Stimulated activated naive CD4-positive, alpha-beta T cell (primary cell): Measurements from ENCODE around the gene GOLGA6B.
"Not testable (repeated sequence)": the region's sequence is repeated elsewhere in the genome, so short reads cannot be mapped to it uniquely, and the experiment has no call there.

ENCODE experiments used
- DNase-seq, 6 experiments: peaks; one replicate each; lab custom pipeline; 2025; lab: John Stamatoyannopoulos, UW

GOLGA6B gene, protein sequence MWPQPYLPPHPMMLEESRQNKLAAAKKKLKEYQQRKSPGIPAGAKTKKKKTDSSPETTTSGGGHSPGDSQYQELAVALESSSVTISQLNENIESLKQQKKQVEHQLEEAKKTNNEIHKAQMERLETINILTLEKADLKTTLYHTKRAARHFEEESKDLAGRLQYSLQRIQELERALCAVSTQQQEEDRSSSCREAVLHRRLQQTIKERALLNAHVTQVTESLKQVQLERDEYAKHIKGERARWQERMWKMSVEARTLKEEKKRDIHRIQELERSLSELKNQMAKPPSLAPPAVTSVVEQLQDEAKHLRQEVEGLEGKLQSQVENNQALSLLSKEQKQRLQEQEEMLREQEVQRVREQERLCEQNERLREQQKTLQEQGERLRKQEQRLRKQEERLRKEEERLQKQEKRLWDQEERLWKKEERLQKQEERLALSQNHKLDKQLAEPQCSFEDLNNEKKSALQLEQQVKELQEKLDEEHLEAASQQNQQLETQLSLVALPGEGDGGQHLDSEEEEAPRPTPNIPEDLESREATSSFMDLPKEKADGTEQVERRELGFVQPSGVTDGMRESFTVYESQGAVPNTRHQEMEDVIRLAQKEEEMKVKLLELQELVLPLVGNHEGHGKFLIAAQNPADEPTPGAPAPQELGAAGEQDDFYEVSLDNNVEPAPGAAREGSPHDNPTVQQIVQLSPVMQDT

DNA sequence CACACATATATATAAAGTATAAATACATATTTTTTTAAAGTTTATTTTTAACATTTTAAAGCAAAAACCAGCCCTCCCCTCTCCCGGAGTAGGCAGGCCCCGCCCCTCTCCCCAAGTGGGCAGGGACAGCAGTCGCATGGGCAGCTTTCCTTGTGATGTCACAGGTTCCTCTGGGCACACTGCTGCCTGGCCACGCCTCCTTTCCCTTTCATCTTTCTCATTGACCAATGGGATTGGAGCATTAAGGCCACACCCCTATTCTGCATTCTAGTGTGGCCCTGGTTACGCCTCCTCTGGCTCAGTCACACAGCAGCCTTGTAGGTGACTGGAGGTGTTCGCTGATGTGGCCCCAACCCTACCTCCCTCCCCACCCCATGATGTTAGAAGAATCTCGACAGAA, at the start of gene GOLGA6B:
TSS of gene GOLGA6B (plus strand) at position 301 of the 400 bp plus-strand sequence. CDS start at position 342, 41 bp downstream.
- not testable (repeated sequence) for DNase-seq

DNA sequence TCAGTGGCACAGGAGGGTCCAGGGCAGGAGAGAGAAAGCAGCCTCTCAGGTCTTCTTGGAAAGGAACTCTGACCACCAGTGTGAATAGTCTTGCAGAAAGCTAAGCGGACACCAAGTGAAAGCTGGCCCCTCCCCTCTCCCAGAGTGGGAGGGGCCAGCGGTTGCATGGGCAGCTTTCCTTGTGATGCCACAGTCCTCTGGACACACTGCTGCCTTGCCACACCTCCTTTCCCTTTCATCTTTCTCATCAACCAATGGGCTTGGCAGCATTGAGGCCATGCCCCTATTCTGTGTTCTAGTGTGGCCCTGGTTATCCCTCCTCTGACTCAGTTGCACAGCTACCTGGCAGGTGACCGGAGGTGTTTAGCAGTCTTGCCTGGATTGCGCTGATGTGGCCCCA, 49.7 kb upstream of the GOLGA6B start:
- DNase-seq, result no peak

DNA sequence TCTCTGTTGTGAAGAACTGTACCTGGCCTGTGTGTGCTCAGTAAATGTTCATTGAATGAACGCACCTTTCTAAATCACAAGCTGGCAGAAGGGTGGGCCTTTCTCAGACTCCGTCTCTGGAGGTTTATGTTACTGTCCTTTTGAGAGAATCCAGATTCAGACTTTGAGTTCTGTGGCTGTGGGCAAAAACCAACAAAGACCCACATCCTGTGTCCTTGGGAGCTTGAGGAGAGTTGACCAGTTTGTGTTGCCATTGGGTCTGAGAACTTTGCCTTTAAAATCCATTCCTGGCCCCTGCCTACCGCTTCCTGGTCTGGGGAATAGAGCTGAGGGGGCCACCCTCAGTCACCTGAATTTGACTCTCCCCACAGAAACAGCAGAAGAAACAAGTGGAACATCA, 46.4 kb upstream of the GOLGA6B start:
- DNase-seq, result not testable (repeated sequence)

DNA sequence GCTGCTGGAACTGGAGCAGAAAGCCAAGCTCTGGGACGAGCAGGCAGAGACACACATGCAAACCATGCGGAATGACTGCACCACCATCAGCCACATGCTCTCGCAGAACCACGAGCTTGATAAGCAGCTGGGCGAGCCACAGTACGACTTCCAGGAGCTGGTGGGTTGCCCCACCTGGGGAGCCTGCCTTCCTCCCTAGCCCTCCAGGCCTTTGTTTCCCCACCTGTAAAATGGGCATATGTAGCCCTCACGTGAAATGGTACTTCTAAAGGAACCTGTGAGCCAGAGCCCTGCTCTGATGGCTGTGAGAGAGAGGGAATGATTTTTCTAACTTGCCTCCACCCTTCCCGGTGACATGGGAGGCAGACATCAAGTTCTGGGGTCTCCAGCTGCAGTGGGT, 44.6 kb upstream of the GOLGA6B start:
- DNase-seq, result no peak

DNA sequence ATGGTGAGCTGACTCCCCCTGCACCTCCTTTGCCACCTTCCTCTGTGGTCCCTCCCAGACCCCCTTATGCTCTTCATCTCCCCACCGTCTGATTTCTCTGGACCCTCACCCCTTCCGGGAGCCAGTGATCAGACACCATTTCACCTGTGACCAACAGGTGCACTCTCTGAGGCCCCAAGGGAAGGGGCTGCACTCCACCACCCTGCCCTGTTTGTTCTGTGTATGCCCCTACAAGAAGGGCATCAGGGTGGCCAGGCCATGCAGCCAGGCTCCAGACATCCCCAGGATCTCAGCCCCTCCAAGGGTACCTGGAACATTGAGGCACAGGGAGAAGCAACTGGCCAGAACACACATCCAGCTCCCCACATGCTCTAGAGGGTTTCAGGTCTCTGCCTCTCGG, 42.2 kb upstream of the GOLGA6B start:
- DNase-seq, result not testable (repeated sequence)

- no peak for DNase-seq
These were observed 39.5 kb upstream of the GOLGA6B start for GRCh38 chr15:72614810-72615532.

DNA sequence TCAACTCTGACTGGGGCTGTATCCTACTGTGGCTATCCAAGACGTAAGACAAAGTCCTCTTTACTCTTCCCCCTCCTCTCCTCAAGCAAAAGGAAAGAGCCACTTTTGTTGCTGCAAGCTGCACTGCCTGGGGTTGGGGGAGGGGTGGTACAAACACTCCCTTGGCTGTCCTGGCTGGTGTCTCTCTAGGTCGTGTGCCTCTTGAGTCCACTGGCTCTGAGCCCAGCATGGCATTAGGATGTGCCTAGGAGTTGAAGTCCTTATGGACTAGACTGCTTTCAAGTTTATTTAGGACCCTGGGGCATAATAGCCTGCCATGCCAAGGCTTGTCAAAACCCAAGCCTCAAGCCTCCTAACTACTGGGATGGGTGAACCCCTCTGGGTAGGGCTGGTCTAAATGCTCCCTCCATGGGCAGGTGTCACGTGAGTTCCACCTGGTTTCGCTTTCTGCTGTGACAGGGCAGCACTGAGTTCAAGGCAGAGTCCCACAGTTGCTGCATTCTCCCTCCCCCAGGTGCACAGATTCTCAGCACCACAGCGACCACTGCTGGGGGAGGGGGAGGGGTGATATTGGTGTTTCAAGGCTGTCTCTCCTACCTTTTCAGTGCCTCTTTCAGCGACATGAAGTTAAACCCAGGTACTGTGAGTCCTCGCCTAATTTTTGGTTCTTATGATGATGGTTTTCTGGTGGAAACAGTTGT, 38.8 kb upstream of the GOLGA6B start:
- peak in 3 of 6 experiments; percentile 5 to 17 (median 9) for DNase-seq

- no peak for DNase-seq
These were observed 37.8 kb upstream of the GOLGA6B start for GRCh38 chr15:72616491-72617210.

DNA sequence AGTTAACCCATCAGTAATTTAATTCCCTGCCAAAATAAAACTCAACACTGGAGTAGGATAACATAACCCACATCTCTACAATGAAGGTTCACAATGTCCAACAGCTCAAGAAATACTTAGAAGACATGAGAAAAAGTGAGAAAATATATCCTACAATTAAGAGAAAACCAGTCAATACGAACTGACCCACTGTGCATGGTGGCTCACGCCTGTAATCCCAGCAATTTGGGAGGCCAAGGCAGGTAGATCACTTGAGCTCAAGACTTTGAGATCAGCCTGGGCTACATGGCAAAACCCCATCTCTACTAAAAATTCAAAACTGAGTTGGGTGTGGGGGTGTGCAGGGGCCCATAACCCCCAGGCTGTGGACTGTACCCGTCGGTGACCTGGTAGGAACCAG, 30.6 kb upstream of the GOLGA6B start:
- DNase-seq, result not testable (repeated sequence)

DNA sequence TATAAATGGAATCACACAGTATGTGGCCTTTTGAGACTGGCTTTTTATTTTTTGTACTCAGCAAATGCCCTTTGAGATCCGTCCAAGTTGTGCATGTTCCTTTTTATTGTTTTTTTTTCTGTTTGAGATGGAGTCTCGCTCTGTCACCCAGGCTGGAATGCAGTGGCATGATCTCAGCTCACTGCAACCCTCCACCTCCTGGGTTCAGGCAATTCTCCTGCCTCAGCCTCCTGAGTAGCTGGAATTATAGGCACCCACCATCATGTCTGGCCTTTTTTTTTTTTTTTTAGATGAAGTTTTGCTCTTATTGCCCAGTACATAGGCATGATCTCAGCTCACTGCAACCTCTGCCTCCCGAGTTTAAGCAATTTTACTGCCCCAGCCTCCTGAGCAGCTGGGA, 28.3 kb upstream of the GOLGA6B start:
- DNase-seq, result not testable (repeated sequence)

DNA sequence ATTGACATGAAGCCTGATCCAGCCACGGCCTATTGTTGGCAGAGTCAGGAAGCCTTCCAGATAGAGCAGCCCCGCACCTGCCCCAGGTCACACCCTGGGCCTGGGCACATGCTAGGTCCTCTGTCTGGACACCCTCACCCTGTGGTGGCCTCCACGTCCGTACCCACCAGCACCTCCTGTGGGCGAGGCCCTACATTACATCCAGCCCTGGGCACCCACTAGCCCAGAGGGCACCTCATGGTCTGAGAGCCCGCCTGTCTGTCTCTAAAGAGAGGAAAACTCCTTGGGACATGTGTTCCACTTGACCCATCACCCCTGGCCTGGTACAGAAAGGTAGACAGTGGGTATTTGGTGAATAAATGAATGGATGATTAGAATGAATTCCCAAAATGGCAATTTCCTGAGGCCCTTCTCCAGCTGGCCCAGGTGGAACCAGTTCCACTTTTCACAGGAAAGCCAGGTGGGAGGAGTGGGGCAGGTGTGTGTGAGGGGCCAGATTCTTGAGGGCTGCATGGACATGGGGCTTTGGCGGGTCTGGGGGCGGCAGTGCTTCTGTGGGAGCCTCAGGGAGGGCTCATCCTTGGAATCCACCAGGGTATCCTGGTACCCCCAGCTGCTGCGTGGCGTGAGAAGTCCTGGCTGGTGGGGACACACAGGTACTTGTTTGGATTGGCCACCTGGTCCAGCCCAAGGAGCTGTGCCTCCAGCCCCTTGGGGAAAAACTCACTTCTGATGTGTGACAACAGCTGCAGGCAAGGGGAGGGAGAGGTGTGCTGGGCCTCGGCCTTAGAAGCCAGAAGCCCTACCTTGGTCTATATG, 26.0 kb upstream of the GOLGA6B start:
- not testable (repeated sequence) for DNase-seq

DNA sequence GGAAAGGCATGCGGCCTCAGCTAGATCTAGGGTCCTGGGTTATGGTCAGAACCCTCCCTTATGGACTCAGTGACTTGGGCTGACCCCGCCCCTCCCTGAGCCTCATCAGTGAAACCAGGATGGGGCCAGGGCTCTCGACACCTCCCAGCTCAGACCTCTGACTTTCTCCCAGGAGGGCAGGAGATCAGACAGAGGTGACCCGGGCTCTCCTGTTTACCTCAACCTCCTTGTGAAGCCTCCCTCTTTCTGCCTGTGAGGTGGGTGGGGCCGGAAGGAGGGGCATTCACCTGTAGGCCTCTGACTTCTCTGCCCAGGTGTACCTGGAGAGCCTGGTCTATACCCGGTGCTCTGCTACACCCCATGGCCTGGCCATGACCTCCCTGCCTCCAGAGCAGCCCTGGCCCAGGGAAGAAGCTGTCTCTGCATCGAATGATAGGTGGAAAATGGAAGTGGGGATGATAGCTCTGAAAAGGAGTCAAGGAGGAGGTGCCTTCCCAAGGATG, 25.4 kb upstream of the GOLGA6B start:
- DNase-seq, result not testable (repeated sequence)

DNA sequence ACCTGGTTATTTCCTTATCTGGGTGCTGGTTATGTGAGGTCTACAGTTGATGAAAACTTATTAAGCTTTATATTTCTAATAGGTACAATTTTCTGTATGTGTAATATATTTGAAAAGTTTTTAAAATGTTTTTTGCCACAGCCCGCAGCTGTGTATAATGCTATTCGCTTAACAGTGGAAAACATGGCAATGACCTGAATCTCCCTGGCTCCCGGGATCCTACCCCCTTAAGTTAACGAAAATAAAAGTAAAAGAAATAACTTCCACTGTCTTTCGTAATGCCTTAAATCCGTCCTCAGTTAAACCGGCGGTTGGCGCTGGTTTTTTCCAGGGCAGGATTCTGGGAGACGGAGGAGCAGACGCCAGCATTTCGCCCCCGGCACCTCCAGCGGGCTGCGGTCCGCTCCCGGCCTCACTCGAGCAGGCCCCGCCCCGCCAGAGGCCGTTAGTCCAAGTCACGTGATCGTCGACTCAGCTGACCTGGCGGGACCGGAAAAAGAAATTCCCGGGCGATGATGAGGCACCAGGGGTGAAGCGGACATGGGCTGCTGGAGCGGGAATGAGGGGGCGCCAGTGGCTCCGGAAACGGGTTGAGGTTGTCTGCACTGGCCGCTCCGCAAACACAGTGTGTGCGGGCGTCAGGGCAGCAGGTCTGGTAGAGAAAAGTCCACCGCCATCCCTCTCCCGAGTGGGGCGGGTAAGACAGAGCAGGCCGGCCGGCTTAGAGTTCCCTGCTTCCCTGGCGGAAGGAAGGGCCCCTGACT, 17.8 kb upstream of the GOLGA6B start:
- DNase-seq, result not testable (repeated sequence)

GRCh38 chr15:72639759-72640483, 14.6 kb upstream of the GOLGA6B start:
- not testable (repeated sequence) for DNase-seq

- not testable (repeated sequence) for DNase-seq
These were observed 12.2 kb upstream of the GOLGA6B start for GRCh38 chr15:72642271-72642670.

DNA sequence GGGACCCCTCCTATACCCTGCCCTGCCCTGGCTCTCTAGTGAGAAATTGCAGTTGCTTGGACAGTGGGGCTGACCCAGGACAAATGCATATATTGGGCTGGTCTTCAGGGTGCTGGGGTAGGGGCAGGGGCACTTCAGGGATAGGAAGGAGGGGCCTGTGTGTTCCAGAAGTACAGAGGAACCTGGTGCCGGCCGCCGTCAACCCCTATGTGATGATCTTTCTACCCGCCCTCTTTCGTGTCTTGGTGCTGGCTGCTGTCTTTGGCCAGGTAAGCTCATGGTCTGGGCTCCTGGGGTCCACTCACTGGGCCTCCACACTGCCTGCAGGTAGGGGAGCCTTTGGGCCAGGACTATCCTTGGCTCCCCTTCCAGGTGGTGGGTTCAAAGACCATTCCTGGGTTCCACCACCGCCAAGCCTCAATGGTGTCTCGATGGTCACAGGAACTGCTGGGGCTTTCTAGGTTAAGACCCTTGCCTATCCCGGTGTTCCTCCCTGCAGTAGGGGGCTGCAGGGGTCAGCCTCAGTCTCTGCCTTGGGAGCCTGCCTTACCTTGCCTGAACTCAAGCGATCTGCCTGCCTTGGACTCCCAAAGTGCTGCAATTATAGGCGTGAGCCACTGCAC, 5.8 kb upstream of the GOLGA6B start:
- not testable (repeated sequence) for DNase-seq

DNA sequence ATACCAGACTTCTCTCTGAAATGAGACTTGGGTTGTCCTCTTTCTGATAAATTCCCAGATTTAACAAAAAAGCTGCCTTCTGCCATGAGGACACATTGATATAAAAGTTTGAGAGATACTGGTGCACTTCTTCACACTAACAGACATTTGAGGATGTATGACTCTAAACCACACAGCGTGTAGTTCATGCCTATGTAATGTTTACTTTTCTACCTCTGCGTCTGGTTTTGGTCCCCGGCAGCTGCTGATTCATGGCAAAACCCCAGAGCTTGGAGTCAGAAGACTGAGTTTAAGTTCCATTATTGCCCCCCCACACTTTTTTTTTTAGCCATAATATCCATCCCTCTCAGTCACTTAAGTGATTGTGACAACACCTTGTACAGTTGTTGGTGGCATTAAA, 1.5 kb downstream of the GOLGA6B start:
- DNase-seq, result not testable (repeated sequence)

DNA sequence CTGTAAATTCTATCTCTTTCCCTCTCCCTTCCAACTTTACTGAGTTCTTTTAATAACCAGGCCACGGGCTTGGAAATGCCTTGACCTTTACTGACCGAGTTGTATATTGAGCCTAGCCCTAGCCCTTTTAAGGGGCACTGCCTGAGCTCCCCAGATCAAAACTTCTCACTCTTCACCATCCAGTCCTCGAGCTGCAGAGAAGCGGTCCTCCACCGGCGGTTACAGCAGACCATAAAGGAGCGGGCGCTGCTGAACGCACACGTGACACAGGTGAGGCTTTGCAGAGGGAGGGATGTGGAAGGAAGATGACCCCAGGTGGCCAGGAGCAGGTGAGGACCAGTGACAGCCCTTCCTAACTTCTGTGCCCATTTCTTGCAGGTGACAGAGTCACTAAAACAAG, 6.6 kb downstream of the GOLGA6B start:
- DNase-seq, result not testable (repeated sequence)
